HG02884 (cell line): ENCODE results near the gene DNAJB12.
A peak's percentile ranks its signal among the peaks of the same experiment; 100 is the strongest.
"Not testable (repeated sequence)": the region's sequence is repeated elsewhere in the genome, so short reads cannot be mapped to it uniquely, and the experiment has no call there.

Experiments used
- ATAC-seq: cut with Tn5 transposase; IDR thresholded peaks from one replicate; pipeline ENCODE4 v1.9.1; 2021; ENCODE audit warnings: mild to moderate bottlenecking, moderate library complexity; ENCODE audit not compliant: unreplicated experiment

The DNAJB12 gene

GRCh38 chr10:72353965-72354355 is 759 bp downstream of the DNAJB12 start:
- no peak for ATAC-seq

GRCh38 chr10:72353028-72353964 is 1.4 kb downstream of the DNAJB12 start:
- ATAC-seq = no peak

- ATAC-seq = no peak
Measured at GRCh38 chr10:72351479-72351878, 3.2 kb downstream of the DNAJB12 start.

- ATAC-seq = no peak
Measured at GRCh38 chr10:72349438-72349837, 5.3 kb downstream of the DNAJB12 start.

- ATAC-seq = no peak
Measured at GRCh38 chr10:72348282-72348681, 6.4 kb downstream of the DNAJB12 start.

GRCh38 chr10:72346117-72346516 is 8.6 kb downstream of the DNAJB12 start:
- ATAC-seq = not testable (repeated sequence)

- no peak for ATAC-seq
Measured at GRCh38 chr10:72344932-72345331, 9.8 kb downstream of the DNAJB12 start.

- ATAC-seq = no peak
Measured at GRCh38 chr10:72342911-72343310, 11.8 kb downstream of the DNAJB12 start.

GRCh38 chr10:72340510-72341261 is 14.0 kb downstream of the DNAJB12 start:
- no peak for ATAC-seq

GRCh38 chr10:72338180-72338579 is 16.5 kb downstream of the DNAJB12 start:
- no peak for ATAC-seq

GRCh38 chr10:72337722-72338121 is 17.0 kb downstream of the DNAJB12 start:
- no peak for ATAC-seq

- no peak for ATAC-seq
Measured at GRCh38 chr10:72337039-72337629, 17.6 kb downstream of the DNAJB12 start.

GRCh38 chr10:72336259-72337038 is 18.3 kb downstream of the DNAJB12 start:
- ATAC-seq = no peak

GRCh38 chr10:72335394-72336258 is 19.1 kb downstream of the DNAJB12 start:
- ATAC-seq = peak; percentile 30

GRCh38 chr10:72334825-72335393 is 19.8 kb downstream of the DNAJB12 start:
- ATAC-seq = peak; percentile 64

GRCh38 chr10:72334196-72334824 is 20.4 kb downstream of the DNAJB12 start:
- no peak for ATAC-seq

- ATAC-seq = no peak
Measured at GRCh38 chr10:72333112-72334015, 21.4 kb downstream of the DNAJB12 start.
